Hematopoietic multipotent progenitor cell treated with erythropoietin and hydrocortisone succinate and interleukin-3 and kit ligand, for 15 days (in vitro differentiated cells): Measurements from ENCODE around the gene MYT1.

Experiments
- DNase-seq: peaks from one replicate; pipeline ENCODE4 v3.0.0-alpha.2; 2015; ENCODE audit warnings: low spot score

Gene MYT1

GRCh38 chr20:64247970-64248841 is 84.0 kb downstream of the MYT1 start:
- DNase-seq: no peak

GRCh38 chr20:64250027-64250426 is 85.8 kb downstream of the MYT1 start:
- no peak for DNase-seq

GRCh38 chr20:64253000-64253383 is 88.7 kb downstream of the MYT1 start:
- DNase-seq: no peak

- no peak for DNase-seq
These were observed 89.2 kb downstream of the MYT1 start for GRCh38 chr20:64253443-64253842.

- DNase-seq: no peak
These were observed 89.9 kb downstream of the MYT1 start for GRCh38 chr20:64254156-64254555.

GRCh38 chr20:64254571-64255360 is 90.5 kb downstream of the MYT1 start:
- DNase-seq: peak; percentile 11

- DNase-seq: peak; percentile 91
These were observed 91.4 kb downstream of the MYT1 start, which contains the start of gene PCMTD2 for GRCh38 chr20:64255361-64256281. PCMTD2 (plus strand) TSS chr20:64255748; CDS start chr20:64259966, 4,218 bp downstream.

- peak; percentile 32 for DNase-seq
These were observed 92.2 kb downstream of the MYT1 start for GRCh38 chr20:64256282-64256935.

- no peak for DNase-seq
These were observed 93.0 kb downstream of the MYT1 start for GRCh38 chr20:64257107-64257757.

GRCh38 chr20:64258071-64258823 is 94.0 kb downstream of the MYT1 start:
- no peak for DNase-seq

- DNase-seq: no peak
These were observed 96.0 kb downstream of the MYT1 start for GRCh38 chr20:64260239-64260638.

- peak; percentile 10 for DNase-seq
These were observed 96.9 kb downstream of the MYT1 start for GRCh38 chr20:64261138-64261537.

GRCh38 chr20:64264091-64264490 is 99.8 kb downstream of the MYT1 start:
- no peak for DNase-seq

GRCh38 chr20:64265201-64265600 is 100.9 kb downstream of the MYT1 start:
- DNase-seq: no peak

- no peak for DNase-seq
These were observed 102.7 kb downstream of the MYT1 start for GRCh38 chr20:64266988-64267387.

GRCh38 chr20:64268174-64268573 is 103.9 kb downstream of the MYT1 start:
- DNase-seq: no peak

- DNase-seq: no peak
These were observed 105.6 kb downstream of the MYT1 start for GRCh38 chr20:64269604-64270411.

- DNase-seq: no peak
These were observed 107.4 kb downstream of the MYT1 start for GRCh38 chr20:64271636-64272035.

- DNase-seq: no peak
These were observed 108.9 kb downstream of the MYT1 start for GRCh38 chr20:64273109-64273508.
